PC-9 (cell line): ENCODE data around the gene ROM1. TPM values are rescaled to one million over a fixed set of nuclear protein-coding genes. Genes with fewer than 3 reads are reported as not detected.

Experiments
- Bru-seq: library from RNA; stranded (reverse); fragments of 400-500 nt; gene quantifications from one replicate; lab custom pipeline; 2021; lab: Mats Ljungman, UMichigan
- BruChase-seq, 2 experiments: library from RNA; stranded (reverse); fragments of 400-500 nt; gene quantifications; one replicate each; lab custom pipeline; 2021; lab: Mats Ljungman, UMichigan
- BruUV-seq: library from RNA; stranded (reverse); fragments of 400-500 nt; replicated peaks from 2 replicates; lab custom pipeline; 2021; lab: Mats Ljungman, UMichigan
- CTCF ChIA-PET: fragments of 300-600 bp; sonication (Branson Sonifier 250); formaldehyde crosslinking; loops from one replicate; lab custom pipeline; 2022; ENCODE audit warnings: antibody characterized with exemption; lab: Charles Lee
- POLR2A ChIA-PET: fragments of 300-600 bp; sonication (Branson Sonifier 250); formaldehyde crosslinking; loops from one replicate; lab custom pipeline; 2022; ENCODE audit warnings: antibody characterized with exemption; ENCODE audit not compliant: unreplicated experiment; lab: Charles Lee
- DNase-seq, 2 experiments: peaks; one replicate each; pipeline versions ENCODE4 v3.0.0 to v3.0.0-alpha.2; 2015 to 2022; ENCODE audit warnings: mixed read lengths in 1 of 2
- H2AFZ ChIP-seq: fragments of 200-600 bp; sonication (generic); 2 replicates; pipeline ENCODE4 v1.8.1; 2017; ENCODE audit warnings: antibody characterized with exemption
- H3F3A ChIP-seq: fragments of 200-600 bp; sonication (generic); 2 replicates; pipeline ENCODE4 v1.8.1; 2017; ENCODE audit warnings: antibody characterized with exemption, mild to moderate bottlenecking, low read depth; ENCODE audit not compliant: insufficient read depth
- H3K27ac ChIP-seq: fragments of 200-600 bp; sonication (generic); 2 replicates; pipeline ENCODE4 v1.6.1; 2016; ENCODE audit warnings: mixed run types
- H3K27me3 ChIP-seq: fragments of 200-600 bp; sonication (generic); 2 replicates; pipeline ENCODE4 v1.6.1; 2016; ENCODE audit warnings: low read depth, mixed run types; ENCODE audit not compliant: insufficient read depth
- H3K36me3 ChIP-seq: fragments of 200-600 bp; sonication (generic); 2 replicates; pipeline ENCODE4 v1.6.1; 2016; ENCODE audit warnings: low read depth, mixed run types
- H3K4me1 ChIP-seq: fragments of 200-600 bp; sonication (generic); replicated peaks from 2 replicates; pipeline ENCODE4 v1.6.1; 2016; ENCODE audit warnings: mixed run types; ENCODE audit not compliant: insufficient read depth
- H3K4me2 ChIP-seq: fragments of 200-600 bp; sonication (generic); 2 replicates; pipeline ENCODE4 v1.6.1; 2017; ENCODE audit warnings: mixed run types
- H3K4me3 ChIP-seq: fragments of 200-600 bp; sonication (generic); 2 replicates; pipeline ENCODE4 v1.6.1; 2016; ENCODE audit warnings: mixed run types
- H3K79me2 ChIP-seq: fragments of 200-600 bp; sonication (generic); 2 replicates; pipeline ENCODE4 v1.6.1; 2017; ENCODE audit warnings: low read depth, mixed run types
- H3K9me2 ChIP-seq: fragments of 200-600 bp; sonication (generic); 2 replicates; pipeline ENCODE4 v1.8.1; 2017; ENCODE audit warnings: mild to moderate bottlenecking; ENCODE audit not compliant: insufficient read depth
- H3K9me3 ChIP-seq: fragments of 200-600 bp; sonication (generic); 2 replicates; pipeline ENCODE4 v1.8.1; 2016; ENCODE audit warnings: low read depth; ENCODE audit not compliant: insufficient read depth
- H4K20me1 ChIP-seq: fragments of 200-600 bp; sonication (generic); 2 replicates; pipeline ENCODE4 v1.8.1; 2017; ENCODE audit not compliant: insufficient read depth
- EZH2 ChIP-seq: fragments of 200-600 bp; sonication (generic); IDR thresholded peaks from 2 replicates; pipeline ENCODE4 v1.8.0; 2017; ENCODE audit warnings: antibody characterized with exemption, low read depth
- intact Hi-C: fragments of 100-400 bp; cut with micrococcal nuclease; formaldehyde crosslinking; loops from one replicate; pipeline ENCODE4 v1.10.0; 2022; ENCODE audit not compliant: unreplicated experiment
- long read RNA-seq: library from polyadenylated mRNA; stranded (forward); transcript quantifications from one replicate; pipeline ENCODE4 v2.0.0, GENCODE V29; 2022
- total RNA-seq: library from RNA; stranded (reverse); gene quantifications from 2 replicates; pipeline ENCODE4 v1.2.3, GENCODE V29; 2021
- TF ChIP-seq, protein P1 (sequence below): fragments of 200-600 bp; sonication (generic); conservative IDR thresholded peaks from 2 replicates; pipeline ENCODE4 v1.6.1; 2017; ENCODE audit warnings: mixed run types, antibody characterized with exemption, mild to moderate bottlenecking, moderate library complexity

The ROM1 gene, protein sequence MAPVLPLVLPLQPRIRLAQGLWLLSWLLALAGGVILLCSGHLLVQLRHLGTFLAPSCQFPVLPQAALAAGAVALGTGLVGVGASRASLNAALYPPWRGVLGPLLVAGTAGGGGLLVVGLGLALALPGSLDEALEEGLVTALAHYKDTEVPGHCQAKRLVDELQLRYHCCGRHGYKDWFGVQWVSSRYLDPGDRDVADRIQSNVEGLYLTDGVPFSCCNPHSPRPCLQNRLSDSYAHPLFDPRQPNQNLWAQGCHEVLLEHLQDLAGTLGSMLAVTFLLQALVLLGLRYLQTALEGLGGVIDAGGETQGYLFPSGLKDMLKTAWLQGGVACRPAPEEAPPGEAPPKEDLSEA
- 6.2 and 7.0 TPM in 2 replicates for total RNA-seq
- percentile 31 among the genes with signal in this experiment for Bru-seq, nascent RNA
- percentile 23 among the genes with signal in this experiment for BruChase-seq, experiment 1, labeled RNA remaining after a 2-hour chase
- BruChase-seq, experiment 2, labeled RNA remaining after a 6-hour chase, result percentile 33 among the genes with signal in this experiment
- long read RNA-seq, partial matches to known transcripts, result 1 of 13 reads
- long read RNA-seq, other reads (novel, unspliced or antisense), result 6 of 13 reads

DNA sequence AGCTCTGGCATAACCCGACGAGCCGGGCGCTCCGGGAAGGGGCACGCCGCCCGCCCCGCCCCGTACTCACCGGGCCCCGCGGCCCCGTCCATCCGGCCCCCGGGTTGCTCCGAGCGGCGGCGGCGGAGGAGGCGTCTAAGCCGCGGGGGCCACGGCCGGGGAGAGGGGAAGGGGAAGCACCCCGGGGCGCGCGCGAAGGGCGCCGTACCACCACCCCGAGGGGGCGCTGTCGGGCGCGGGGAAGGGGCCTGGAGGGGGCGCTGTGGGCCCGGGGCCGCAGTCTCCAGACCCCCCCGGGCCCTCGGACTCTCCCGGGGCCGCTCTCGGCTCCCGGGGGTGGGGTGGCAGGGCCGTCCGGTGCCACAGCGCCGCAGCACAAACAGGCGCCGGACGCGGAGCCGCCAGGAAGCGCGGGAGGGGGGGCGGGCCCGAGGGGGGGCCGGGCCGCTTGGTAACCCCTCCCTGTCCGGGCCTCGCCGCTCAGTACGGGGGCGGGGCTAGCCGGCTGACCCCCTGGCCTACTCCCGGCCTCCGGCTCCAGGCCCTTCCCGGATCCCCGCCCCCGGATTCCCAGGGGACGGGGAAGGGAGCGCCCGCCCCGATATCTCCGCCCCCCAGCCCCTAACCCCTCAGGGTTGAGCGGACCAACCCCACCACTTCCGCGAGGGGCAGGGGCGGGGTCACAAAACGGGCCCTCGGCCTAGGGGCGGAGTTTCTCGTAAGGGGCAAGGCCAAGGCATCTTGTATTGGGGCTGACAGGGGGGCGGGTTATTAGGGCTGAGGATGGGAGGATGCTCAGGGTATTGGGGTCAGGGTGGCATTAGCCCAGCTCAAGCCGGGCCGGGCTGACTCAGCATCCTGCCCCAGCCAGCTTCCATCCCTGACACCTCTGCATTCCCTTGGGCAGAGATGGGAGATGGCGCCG lies at the start of gene ROM1, which contains the start of gene EML3:
TSS of gene ROM1 (plus strand) at position 892 of the 925 bp plus-strand sequence. CDS start at position 917, 25 bp downstream.
TSS of gene EML3 (minus strand) at position 410 of the 925 bp plus-strand sequence. CDS start at position 92, 318 bp downstream.
- Histone ChIP-seq H4K20me1 (no peaks in the 10 kb centered on the region), H2AFZ (peak within 1 kb of the TSS; percentile 87), H3K36me3 (peaks cover 9% of the 10 kb centered on the region; the same call in 1 of the 2 replicates), H3K4me3 (peak within 1 kb of the TSS; percentile 85), H3K27ac (peak within 1 kb of the TSS; percentile 66), H3K9me2 (no peaks in the 10 kb centered on the region), H3K4me1 (peaks cover 35% of the 10 kb centered on the region), H3K27me3 (no peaks in the 10 kb centered on the region), H3K4me2 (peak within 1 kb of the TSS; percentile 88), H3K79me2 (peaks cover 18% of the 10 kb centered on the region), H3K9me3 (no peaks in the 10 kb centered on the region), H3F3A (peaks cover 47% of the 10 kb centered on the region)
- TF ChIP-seq, protein P1, sequence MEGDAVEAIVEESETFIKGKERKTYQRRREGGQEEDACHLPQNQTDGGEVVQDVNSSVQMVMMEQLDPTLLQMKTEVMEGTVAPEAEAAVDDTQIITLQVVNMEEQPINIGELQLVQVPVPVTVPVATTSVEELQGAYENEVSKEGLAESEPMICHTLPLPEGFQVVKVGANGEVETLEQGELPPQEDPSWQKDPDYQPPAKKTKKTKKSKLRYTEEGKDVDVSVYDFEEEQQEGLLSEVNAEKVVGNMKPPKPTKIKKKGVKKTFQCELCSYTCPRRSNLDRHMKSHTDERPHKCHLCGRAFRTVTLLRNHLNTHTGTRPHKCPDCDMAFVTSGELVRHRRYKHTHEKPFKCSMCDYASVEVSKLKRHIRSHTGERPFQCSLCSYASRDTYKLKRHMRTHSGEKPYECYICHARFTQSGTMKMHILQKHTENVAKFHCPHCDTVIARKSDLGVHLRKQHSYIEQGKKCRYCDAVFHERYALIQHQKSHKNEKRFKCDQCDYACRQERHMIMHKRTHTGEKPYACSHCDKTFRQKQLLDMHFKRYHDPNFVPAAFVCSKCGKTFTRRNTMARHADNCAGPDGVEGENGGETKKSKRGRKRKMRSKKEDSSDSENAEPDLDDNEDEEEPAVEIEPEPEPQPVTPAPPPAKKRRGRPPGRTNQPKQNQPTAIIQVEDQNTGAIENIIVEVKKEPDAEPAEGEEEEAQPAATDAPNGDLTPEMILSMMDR, result peak; percentile 87
- no peak for TF ChIP-seq EZH2
- intact Hi-C loops, result loop anchor here (1.0 to 5.0 kb wide), 7 partner anchors 21 to 270 kb away; partner anchors contain the start of genes BSCL2, EEF1G, GANAB and GNG3
- CTCF ChIA-PET, result interaction anchor here (1.0 to 1.3 kb wide), 5 partner anchors 9 to 218 kb away, joined by 3 to 12 read pairs (median 4); partner anchors contain the start of genes MTA2 and ZBTB3
- DNase-seq, result peak; percentile 79 to 93
- no TSS peak for BruUV-seq
- POLR2A ChIA-PET, result interaction anchor here (1.0 kb wide), 1 partner anchor 9 kb away, joined by 3 read pairs; the partner anchor contains the start of gene B3GAT3

DNA sequence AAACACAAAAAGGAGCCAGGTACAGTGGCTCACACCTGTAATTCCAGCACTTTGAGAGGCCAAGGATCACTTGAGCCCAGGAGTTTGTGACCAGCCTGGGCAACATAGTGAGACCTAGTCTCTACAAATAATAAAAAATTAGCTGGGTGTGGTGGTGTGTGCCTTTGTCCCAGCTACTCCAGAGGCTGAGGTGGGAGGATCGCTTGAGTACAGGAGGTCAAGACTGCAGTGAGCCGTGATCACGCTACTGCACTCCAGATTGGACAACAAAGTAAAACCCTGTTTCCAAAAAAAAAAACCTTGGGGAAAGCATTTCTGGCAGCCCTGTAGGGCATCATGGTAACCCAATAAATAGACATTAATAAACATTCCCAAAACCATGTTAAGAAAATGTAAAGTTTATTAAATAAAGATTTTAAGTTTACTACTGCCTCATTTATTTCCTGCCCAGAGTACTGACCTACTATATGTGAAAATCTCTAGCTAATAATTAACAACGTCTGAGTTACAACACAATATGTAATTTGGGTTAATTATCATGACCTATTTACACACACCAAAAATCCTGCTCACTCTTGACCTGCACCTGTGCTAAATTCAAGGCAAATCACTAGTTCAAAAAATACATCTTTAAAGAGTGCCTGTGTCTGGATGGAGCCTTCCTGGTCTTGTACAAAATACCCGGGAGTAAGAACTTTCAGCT lies 47.8 kb upstream of the ROM1 start:
- POLR2A ChIA-PET, result no interaction called here
- DNase-seq, result no peak
- Histone ChIP-seq H3K4me2 (no peak overlapping the region), H3K79me2 (peaks cover 80% of the 10 kb centered on the region), H3K27me3 (no peaks in the 10 kb centered on the region), H3K27ac (peak overlapping the region; percentile 23; the same call in 1 of the 2 replicates), H4K20me1 (peaks cover 88% of the 10 kb centered on the region), H3K4me3 (no peak overlapping the region), H3F3A (peaks cover 97% of the 10 kb centered on the region), H3K36me3 (peaks cover 62% of the 10 kb centered on the region), H3K9me3 (no peaks in the 10 kb centered on the region), H3K9me2 (no peaks in the 10 kb centered on the region), H2AFZ (no peak overlapping the region), H3K4me1 (peaks cover 46% of the 10 kb centered on the region)
- TF ChIP-seq EZH2, result no peak
- TF ChIP-seq, protein P1, result no peak
- intact Hi-C loops, result no loop called here
- CTCF ChIA-PET, result interaction anchor here (0.7 to 1.3 kb wide), 3 partner anchors 9 to 231 kb away, joined by 3 to 4 read pairs (median 4); partner anchors contain the start of gene EEF1G
- no TSS peak for BruUV-seq
